BE2C (cell line): ENCODE data around the gene CDSN.

Source experiments
- DNase-seq: peaks from one replicate; pipeline ENCODE4 v3.0.0-alpha.2; 2020
- H3K27me3 ChIP-seq: fragments of 250-450 bp; sonication (Bioruptor Pico); 2 replicates; pipeline ENCODE4 v1.5.1; 2020; ENCODE audit warnings: mild to moderate bottlenecking
- H3K36me3 ChIP-seq: fragments of 250-450 bp; sonication (Bioruptor Pico); 2 replicates; pipeline ENCODE4 v1.5.1; 2020; ENCODE audit warnings: mild to moderate bottlenecking
- H3K4me1 ChIP-seq: fragments of 250-450 bp; sonication (Bioruptor Pico); 2 replicates; pipeline ENCODE4 v1.5.1; 2020
- H3K4me3 ChIP-seq: 2 replicates; pipeline ENCODE4 v1.5.1; 2011; ENCODE audit warnings: low read depth, low read length
- H3K9me3 ChIP-seq: fragments of 250-450 bp; sonication (Bioruptor Pico); 2 replicates; pipeline ENCODE4 v1.5.1; 2020
- CTCF ChIP-seq: IDR thresholded peaks from 2 replicates; pipeline ENCODE4 v1.5.1; 2012; ENCODE audit warnings: mild to moderate bottlenecking, low read depth, low read length

CDSN gene

GRCh38 chr6:31128093-31128676, 7.9 kb upstream of the CDSN start:
- no peaks in the 10 kb centered on the region for H3K36me3 ChIP-seq
- H3K4me1 ChIP-seq: no peaks in the 10 kb centered on the region; the same call in 1 of the 2 replicates
- 0 out of 2 replicates have a peak, but pooled peaks cover 5% of the 10 kb centered on the region for H3K27me3 ChIP-seq
- TF ChIP-seq CTCF: peak; percentile 89
- H3K9me3 ChIP-seq: no peaks in the 10 kb centered on the region
- H3K4me3 ChIP-seq: no peak overlapping the region
- DNase-seq: peak; percentile 68

DNA sequence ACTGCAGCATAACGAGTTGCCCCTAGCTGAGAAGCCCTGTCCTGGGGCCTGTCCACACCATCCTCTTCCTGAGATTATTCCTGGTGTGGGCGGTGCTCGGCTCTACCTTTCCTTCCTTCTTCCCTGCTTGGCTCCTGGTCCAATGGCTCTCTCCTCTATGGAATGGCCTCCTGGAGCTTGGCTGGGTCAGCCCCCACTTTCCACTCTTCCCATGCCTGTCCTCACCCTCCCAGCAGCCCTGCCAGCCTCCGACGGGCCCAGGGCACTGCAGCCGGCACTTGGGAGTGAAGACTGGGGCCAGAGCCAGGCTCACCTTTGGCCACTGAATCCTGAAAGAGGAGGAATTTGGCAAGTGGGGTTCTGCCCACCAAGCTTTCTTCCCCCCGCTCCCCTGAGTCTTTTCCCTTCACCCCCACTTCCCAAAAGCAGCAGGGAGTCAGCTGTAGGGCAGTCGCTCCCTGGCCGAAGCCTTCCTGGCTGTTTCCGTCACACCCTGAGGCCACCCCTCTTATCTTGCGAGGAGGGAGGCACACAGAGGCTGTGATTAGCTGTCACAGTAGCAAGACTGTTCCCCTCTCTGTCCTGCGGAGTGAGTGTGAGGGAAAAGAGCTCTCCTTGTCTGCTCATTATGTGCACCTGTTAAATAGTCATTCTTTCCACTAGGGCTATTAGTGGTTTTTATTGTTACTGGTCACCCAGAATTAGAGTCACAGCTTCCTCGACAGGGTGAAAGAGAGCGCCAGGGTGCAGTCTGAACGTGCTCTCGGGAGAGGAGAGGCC, 6.3 kb upstream of the CDSN start:
- no peak overlapping the region for H3K4me3 ChIP-seq
- no peaks in the 10 kb centered on the region for H3K9me3 ChIP-seq
- H3K4me1 ChIP-seq: no peaks in the 10 kb centered on the region; the same call in 1 of the 2 replicates
- TF ChIP-seq CTCF: no peak
- DNase-seq: no peak
- H3K27me3 ChIP-seq: 0 out of 2 replicates have a peak, but pooled peaks cover 5% of the 10 kb centered on the region
- H3K36me3 ChIP-seq: no peaks in the 10 kb centered on the region

- Histone ChIP-seq H3K27me3 (0 out of 2 replicates have a peak, but pooled peaks cover 5% of the 10 kb centered on the region), H3K36me3 (no peaks in the 10 kb centered on the region), H3K4me1 (no peaks in the 10 kb centered on the region; the same call in 1 of the 2 replicates), H3K9me3 (no peaks in the 10 kb centered on the region), H3K4me3 (no peak overlapping the region)
- DNase-seq: no peak
- TF ChIP-seq CTCF: no peak
Observed at GRCh38 chr6:31125586-31126363, 5.5 kb upstream of the CDSN start.

DNA sequence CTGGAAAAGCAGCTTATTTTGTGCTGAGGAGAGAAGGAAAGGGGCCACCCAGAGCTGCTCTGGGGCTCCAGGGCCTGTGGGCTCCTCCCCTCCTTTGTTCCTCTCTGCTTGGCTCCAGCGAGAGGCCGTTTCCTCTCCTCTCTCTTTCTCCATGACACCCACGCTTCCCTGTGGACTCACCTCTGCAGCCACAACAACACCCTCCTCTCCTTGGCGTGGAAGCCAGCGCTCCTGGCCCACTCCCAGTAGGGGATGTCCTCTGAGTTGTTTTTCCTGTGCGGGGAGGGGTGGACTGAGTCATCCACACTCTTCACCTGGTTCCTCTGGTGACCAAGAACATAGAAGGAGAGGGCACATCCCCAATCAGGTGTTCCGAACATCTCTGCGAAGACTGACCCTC, 4.9 kb upstream of the CDSN start:
- Histone ChIP-seq H3K9me3 (no peaks in the 10 kb centered on the region), H3K4me3 (no peak overlapping the region)
- DNase-seq: no peak

More for the DNA sequence above, 4.9 kb upstream of the CDSN start:
- no peaks in the 10 kb centered on the region for H3K36me3 ChIP-seq
- H3K4me1 ChIP-seq: no peaks in the 10 kb centered on the region; the same call in 1 of the 2 replicates
- no peak for TF ChIP-seq CTCF
- H3K27me3 ChIP-seq: 0 out of 2 replicates have a peak, but pooled peaks cover 5% of the 10 kb centered on the region
